ENCODE measurements around the gene DUOXA2. TPM values are rescaled to one million over a fixed set of nuclear protein-coding genes. Genes with fewer than 3 reads are reported as not detected.
A peak's percentile ranks its signal among the peaks of the same experiment; 100 is the strongest.
"Not testable (repeated sequence)": the region's sequence is repeated elsewhere in the genome, so short reads cannot be mapped to it uniquely, and the experiment has no call there.

The DUOXA2 gene
- total RNA-seq, 1 experiment from 2014 or later, result not detected

DNA sequence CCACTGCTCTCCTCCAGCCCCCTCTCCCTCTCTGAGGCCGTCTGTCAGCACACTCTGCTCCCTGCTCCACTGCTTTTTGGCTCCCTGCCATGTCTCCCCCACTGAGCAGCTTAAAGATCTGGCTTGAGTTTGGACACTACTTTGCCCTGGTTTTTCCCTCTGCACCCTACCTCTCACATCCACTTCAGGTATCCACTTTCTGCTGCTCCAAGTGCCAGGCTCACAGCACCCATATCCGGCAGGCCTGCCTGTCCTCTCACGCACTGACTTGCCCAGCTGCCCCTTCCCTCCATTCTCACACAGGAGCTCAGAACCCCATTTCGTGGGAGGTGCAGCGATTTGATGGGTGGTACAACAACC lies 19.4 kb downstream of the DUOXA2 start:
- Mint-ChIP-seq H3K4me1 (ENCODE audit: low read depth, unreplicated experiment) (no peaks in the 10 kb centered on the region), H3K4me3 (ENCODE audit: low read depth, unreplicated experiment) (no peak overlapping the region), H3K9me3 (ENCODE audit: low read depth, unreplicated experiment) (no peaks in the 10 kb centered on the region), H3K27ac (ENCODE audit: unreplicated experiment) (no peak overlapping the region), H3K36me3 (ENCODE audit: insufficient read depth, unreplicated experiment) (no peaks in the 10 kb centered on the region), H3K27me3 (ENCODE audit: unreplicated experiment) (peaks cover 58% of the 10 kb centered on the region)
- DNase-seq, result no peak
- TF ChIP-seq CTCF (IDR thresholded peaks at IDR 0.05; ENCODE audit: unreplicated experiment), result no peak
- no TSS peak for BruUV-seq (replicated peaks)
- CTCF ChIA-PET, result interaction anchor here (1.3 kb wide), 1 partner anchor 10 kb away, joined by 3 read pairs; no protein-coding TSS in a partner anchor
- intact Hi-C loops (cut with micrococcal nuclease; ENCODE audit: unreplicated experiment), result no loop called here

DNA sequence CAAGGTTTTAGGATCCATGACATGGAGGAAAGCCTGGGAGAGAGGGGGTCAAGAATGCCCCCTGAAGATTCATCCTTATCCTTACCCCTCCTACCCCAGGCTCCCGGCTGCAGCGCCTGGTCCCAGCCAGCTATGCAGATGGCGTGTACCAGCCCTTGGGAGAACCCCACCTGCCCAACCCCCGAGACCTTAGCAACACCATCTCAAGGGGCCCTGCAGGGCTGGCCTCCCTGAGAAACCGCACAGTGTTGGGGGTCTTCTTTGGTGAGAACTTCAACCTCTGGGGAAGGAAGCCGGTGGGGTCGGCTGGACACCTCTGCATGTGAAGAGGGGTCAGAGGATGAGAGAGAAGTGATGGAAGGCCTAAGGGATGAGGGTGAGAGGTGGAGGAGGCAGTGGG lies 19.9 kb downstream of the DUOXA2 start:
- CTCF ChIA-PET, result no interaction called here
- peaks cover 53% of the 10 kb centered on the region for H3K27me3 Mint-ChIP-seq (ENCODE audit: unreplicated experiment)
- H3K4me1 Mint-ChIP-seq (ENCODE audit: low read depth, unreplicated experiment), result no peaks in the 10 kb centered on the region
- intact Hi-C loops (cut with micrococcal nuclease; ENCODE audit: unreplicated experiment), result no loop called here
- no peaks in the 10 kb centered on the region for H3K9me3 Mint-ChIP-seq (ENCODE audit: low read depth, unreplicated experiment)
- no peaks in the 10 kb centered on the region for H3K36me3 Mint-ChIP-seq (ENCODE audit: insufficient read depth, unreplicated experiment)
- TF ChIP-seq CTCF (IDR thresholded peaks at IDR 0.05; ENCODE audit: unreplicated experiment), result no peak
- no peak overlapping the region for H3K4me3 Mint-ChIP-seq (ENCODE audit: low read depth, unreplicated experiment)
- BruUV-seq (replicated peaks), result no TSS peak
- no peak for DNase-seq
- no peak overlapping the region for H3K27ac Mint-ChIP-seq (ENCODE audit: unreplicated experiment)

GRCh38 chr15:45134682-45135604 lies 20.8 kb downstream of the DUOXA2 start:
- Mint-ChIP-seq H3K27ac (ENCODE audit: unreplicated experiment) (peak overlapping the region; percentile 30), H3K4me3 (ENCODE audit: low read depth, unreplicated experiment) (peak overlapping the region; percentile 21), H3K36me3 (ENCODE audit: insufficient read depth, unreplicated experiment) (no peaks in the 10 kb centered on the region), H3K4me1 (ENCODE audit: low read depth, unreplicated experiment) (no peaks in the 10 kb centered on the region), H3K9me3 (ENCODE audit: low read depth, unreplicated experiment) (no peaks in the 10 kb centered on the region), H3K27me3 (ENCODE audit: unreplicated experiment) (peaks cover 52% of the 10 kb centered on the region)
- no TSS peak for BruUV-seq (replicated peaks)
- intact Hi-C loops (cut with micrococcal nuclease; ENCODE audit: unreplicated experiment), result no loop called here
- no peak for TF ChIP-seq CTCF (IDR thresholded peaks at IDR 0.05; ENCODE audit: unreplicated experiment)
- peak; percentile 46 for DNase-seq
- CTCF ChIA-PET, result interaction anchor here (1.6 to 1.8 kb wide), 2 partner anchors 9 to 17 kb away, joined by 6 read pairs; no protein-coding TSS in a partner anchor

GRCh38 chr15:45135705-45136377 lies 21.7 kb downstream of the DUOXA2 start:
- DNase-seq; H3K4me3 Mint-ChIP-seq (ENCODE audit: low read depth, unreplicated experiment); H3K36me3 Mint-ChIP-seq (ENCODE audit: insufficient read depth, unreplicated experiment); H3K4me1 Mint-ChIP-seq (ENCODE audit: low read depth, unreplicated experiment); H3K27ac Mint-ChIP-seq (ENCODE audit: unreplicated experiment); intact Hi-C loops (cut with micrococcal nuclease; ENCODE audit: unreplicated experiment); BruUV-seq (replicated peaks); H3K9me3 Mint-ChIP-seq (ENCODE audit: low read depth, unreplicated experiment): not testable (repeated sequence)
- CTCF ChIA-PET, result interaction anchor here (1.6 to 1.8 kb wide), 2 partner anchors 9 to 18 kb away, joined by 6 read pairs; no protein-coding TSS in a partner anchor
- peaks cover 44% of the 10 kb centered on the region for H3K27me3 Mint-ChIP-seq (ENCODE audit: unreplicated experiment)
